HG02642 (cell line): Measurements from ENCODE around the gene CHTOP.
"Not testable (repeated sequence)": the region's sequence is repeated elsewhere in the genome, so short reads cannot be mapped to it uniquely, and the experiment has no call there.

ENCODE experiments used
- ATAC-seq: cut with Tn5 transposase; IDR thresholded peaks from one replicate; pipeline ENCODE4 v1.9.1; 2021; ENCODE audit warnings: mild to moderate bottlenecking; ENCODE audit not compliant: unreplicated experiment, poor library complexity

Gene CHTOP

DNA sequence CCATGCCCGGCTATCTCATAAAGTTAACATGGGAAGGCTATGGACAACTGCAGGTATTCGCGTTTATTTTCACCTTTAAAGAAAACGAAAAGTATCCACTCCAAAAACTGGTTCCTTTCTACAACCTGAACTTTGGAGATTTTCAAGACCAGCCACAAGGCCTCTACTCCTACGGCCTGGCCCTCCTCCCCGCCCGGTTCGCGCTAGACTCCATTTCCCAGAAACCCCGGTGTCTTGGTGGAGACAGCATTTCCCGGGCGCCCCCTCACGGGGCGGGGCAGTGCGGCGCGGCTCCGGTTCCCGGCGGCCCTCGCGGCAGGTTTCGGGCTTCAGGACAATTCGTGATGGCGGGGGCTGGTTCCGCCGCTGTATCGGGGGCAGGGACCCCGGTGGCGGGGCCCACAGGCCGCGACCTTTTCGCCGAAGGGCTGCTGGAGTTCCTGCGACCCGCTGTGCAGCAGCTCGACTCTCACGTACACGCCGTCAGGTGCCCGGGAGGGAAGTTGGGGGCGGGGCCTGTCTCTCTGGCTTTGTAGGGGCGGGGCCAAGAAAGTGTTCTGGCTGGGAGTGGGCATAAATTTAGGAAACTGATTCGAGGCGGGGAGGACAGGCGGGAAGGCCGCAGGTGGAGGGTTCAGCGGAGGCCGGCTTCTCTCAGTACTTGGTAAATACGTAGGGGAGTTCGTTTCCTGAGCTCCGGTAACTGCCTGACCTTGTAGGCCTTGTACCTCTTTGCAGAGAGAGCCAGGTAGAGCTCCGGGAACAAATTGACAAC is 24.7 kb downstream of the CHTOP start, which contains the start of gene SNAPIN:
Gene SNAPIN (plus strand): TSS at position 304 of the 775 bp plus-strand sequence. CDS start 41 bp downstream, at position 345.
- ATAC-seq, result peak; percentile 96

GRCh38 chr1:153659175-153659534 is 25.3 kb downstream of the CHTOP start:
- no peak for ATAC-seq

DNA sequence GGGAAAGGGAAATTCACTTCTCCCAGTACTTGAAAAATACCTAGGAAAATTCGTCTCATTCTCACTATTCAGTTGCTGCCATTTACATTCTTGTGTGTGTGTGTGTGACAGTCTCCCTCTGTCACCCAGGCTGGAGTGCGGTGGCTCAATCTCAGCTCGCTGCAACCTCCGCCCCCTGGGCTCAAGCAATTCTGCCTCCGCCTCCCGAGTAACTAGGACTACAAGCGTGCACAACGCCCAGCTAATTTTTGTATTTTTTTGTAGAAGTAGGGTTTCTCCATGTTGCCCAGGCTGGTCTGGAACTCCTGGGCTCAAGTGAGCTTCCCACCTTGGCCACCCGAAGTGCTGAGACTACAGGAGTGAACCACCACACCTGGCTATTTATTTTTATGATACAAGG is 25.8 kb downstream of the CHTOP start:
- no peak for ATAC-seq

- ATAC-seq, result no peak
Observed at GRCh38 chr1:153661111-153661708, 27.3 kb downstream of the CHTOP start.

- no peak for ATAC-seq
Observed at GRCh38 chr1:153662269-153662668, 28.4 kb downstream of the CHTOP start.

GRCh38 chr1:153663211-153663610 is 29.3 kb downstream of the CHTOP start:
- ATAC-seq, result no peak

DNA sequence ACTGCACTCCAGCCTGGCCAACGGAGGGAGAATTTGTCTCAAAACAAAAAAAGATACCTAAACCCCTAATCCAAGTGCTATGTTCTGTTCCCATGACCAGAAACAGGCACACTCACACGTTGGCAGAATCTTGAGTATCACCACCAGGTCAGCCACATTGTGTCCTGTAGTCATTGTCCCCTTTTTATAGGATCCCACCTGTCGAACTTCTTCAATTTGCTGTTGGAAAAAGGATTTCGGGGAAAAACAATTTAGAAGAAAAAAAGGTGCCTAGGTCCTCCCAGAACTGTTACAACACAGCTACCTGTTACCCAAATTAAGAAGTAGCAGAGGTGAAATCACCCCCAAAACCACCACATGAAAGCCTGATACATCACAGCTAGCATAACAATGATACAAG is 33.6 kb downstream of the CHTOP start:
- no peak for ATAC-seq

- ATAC-seq, result not testable (repeated sequence)
Observed at GRCh38 chr1:153668672-153669071, 34.8 kb downstream of the CHTOP start.

DNA sequence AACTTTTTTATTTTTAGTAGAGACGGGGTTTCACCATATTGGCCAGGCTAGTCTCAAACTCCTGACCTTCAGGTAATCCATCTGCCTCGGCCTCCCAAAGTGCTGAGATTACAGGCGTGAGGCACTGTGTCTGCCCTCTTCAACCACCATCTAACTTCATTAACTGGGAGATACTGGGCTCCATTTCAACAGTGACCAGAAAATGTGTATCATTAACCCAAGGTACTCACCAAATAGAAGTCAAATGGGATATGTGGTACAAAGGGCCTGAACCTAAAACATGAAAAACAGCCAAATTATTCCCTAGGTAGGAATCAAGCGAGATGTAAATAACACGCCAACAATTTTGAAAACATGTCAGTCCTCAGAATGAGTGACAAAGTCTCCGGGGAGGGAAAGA is 35.7 kb downstream of the CHTOP start:
- no peak for ATAC-seq

DNA sequence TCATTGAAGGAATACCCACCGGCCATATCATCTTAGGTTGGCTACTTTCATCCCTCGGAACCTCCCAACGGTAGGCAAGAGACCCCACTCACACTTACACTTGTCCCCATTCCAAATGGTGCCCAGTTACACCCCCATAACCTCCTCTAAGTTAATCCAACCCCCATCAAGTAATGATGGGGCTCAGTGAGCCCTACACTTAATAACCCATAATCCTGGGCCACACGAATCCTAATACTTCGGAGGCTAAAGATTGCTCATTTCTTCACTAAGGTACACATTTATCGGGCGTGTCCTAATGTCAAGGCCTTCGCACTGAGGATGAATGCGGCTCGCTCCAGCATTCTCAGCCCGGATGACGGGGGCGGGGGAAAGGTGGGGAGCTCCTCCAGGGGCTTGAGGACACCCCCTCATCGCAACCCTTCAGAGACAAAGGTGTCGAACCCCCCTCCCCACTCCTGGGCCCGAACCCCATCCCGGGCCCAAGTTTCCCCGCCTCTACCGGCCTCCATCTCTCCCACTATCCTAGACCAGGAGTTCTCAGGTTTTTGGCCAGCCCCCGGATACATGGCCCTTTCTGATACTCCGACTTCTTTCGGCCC is 36.5 kb downstream of the CHTOP start:
- ATAC-seq, result no peak

GRCh38 chr1:153670859-153671627 is 37.2 kb downstream of the CHTOP start, which contains the start of gene ILF2:
Gene ILF2, minus strand, starts transcription at chr1:153670993. Its CDS starts 71 bp downstream, at chr1:153670922.
- ATAC-seq, result peak; percentile 89

- ATAC-seq, result not testable (repeated sequence)
Observed at GRCh38 chr1:153671628-153672353, 37.9 kb downstream of the CHTOP start.

GRCh38 chr1:153673511-153673910 is 39.6 kb downstream of the CHTOP start:
- ATAC-seq, result no peak

DNA sequence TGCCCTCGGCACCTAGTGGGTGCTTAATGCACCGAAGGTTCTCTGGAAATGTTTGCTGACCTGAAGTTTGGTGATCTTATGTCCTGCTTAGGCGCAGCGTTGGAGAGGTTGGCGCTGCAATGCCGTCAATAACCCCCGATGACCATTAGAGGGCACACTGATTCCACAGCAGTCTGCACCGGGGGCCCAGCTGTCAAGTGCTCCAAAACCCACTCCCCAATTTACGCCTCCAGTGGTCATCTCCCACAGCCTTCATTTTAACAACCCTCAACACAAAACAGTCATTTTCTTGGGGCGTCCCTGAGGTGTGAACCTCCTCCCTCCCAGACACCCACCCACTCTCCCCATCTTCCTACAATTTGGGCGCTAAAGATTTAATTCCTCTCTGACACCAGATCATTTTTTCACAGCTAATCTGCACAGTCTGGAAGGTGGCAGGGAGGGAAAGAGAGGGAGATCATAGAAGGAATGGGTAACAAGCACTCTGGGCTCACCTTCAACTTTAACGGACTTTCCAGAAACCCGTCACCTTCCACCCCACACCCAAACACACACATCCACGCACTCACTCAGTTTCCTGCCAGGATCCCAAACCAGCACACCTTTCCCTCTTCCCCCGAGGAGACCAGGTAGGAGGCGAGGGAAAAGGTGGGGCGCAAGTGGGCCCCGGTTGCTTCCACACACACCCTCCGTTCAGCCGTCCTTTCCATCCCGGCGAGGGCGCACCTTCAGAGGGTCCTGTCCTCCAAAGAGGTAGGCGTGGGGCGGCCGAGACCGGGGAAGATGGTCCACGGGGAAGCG is 44.1 kb downstream of the CHTOP start:
- no peak for ATAC-seq

DNA sequence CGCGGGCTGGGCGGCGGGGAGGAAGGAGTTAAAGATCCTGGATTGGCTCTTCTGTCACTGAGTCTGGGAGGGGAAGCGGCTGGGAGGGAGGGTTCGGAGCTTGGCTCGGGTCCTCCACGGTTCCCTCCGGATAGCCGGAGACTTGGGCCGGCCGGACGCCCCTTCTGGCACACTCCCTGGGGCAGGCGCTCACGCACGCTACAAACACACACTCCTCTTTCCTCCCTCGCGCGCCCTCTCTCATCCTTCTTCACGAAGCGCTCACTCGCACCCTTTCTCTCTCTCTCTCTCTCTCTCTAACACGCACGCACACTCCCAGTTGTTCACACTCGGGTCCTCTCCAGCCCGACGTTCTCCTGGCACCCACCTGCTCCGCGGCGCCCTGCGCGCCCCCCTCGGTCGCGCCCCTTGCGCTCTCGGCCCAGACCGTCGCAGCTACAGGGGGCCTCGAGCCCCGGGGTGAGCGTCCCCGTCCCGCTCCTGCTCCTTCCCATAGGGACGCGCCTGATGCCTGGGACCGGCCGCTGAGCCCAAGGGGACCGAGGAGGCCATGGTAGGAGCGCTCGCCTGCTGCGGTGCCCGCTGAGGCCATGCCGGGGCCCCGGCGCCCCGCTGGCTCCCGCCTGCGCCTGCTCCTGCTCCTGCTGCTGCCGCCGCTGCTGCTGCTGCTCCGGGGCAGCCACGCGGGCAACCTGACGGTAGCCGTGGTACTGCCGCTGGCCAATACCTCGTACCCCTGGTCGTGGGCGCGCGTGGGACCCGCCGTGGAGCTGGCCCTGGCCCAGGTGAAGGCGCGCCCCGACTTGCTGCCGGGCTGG is 44.9 kb downstream of the CHTOP start, which contains the start of gene NPR1:
Gene NPR1 (plus strand): TSS at position 170 of the 818 bp plus-strand sequence. CDS start 421 bp downstream, at position 591.
- no peak for ATAC-seq

DNA sequence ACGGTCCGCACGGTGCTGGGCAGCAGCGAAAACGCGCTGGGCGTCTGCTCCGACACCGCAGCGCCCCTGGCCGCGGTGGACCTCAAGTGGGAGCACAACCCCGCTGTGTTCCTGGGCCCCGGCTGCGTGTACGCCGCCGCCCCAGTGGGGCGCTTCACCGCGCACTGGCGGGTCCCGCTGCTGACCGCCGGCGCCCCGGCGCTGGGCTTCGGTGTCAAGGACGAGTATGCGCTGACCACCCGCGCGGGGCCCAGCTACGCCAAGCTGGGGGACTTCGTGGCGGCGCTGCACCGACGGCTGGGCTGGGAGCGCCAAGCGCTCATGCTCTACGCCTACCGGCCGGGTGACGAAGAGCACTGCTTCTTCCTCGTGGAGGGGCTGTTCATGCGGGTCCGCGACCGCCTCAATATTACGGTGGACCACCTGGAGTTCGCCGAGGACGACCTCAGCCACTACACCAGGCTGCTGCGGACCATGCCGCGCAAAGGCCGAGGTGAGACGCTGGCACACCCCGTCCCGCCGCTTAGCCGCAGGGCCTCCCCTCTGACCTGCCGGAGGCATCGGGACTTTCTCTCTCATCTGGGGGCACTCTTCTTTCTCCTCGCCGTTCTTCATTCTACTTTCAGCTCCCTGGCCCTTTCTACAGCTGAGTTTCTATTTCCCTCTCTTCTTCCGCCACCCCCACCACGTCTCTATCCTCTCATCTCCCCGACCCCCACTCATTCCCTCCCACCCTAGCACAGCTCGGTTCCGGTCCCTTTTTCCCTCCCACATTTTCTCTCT is 45.7 kb downstream of the CHTOP start:
- ATAC-seq, result no peak

- no peak for ATAC-seq
Observed at GRCh38 chr1:153680120-153680403, 46.2 kb downstream of the CHTOP start.

- ATAC-seq, result no peak
Observed at GRCh38 chr1:153682730-153683129, 48.9 kb downstream of the CHTOP start.
